ENCODE results near the gene PLIN4. TPM values are rescaled to one million over a fixed set of nuclear protein-coding genes. Genes with fewer than 3 reads are reported as not detected.
A peak's percentile ranks its signal among the peaks of the same experiment; 100 is the strongest.

The PLIN4 gene
- total RNA-seq, 1 donor: 0.90 TPM

DNA sequence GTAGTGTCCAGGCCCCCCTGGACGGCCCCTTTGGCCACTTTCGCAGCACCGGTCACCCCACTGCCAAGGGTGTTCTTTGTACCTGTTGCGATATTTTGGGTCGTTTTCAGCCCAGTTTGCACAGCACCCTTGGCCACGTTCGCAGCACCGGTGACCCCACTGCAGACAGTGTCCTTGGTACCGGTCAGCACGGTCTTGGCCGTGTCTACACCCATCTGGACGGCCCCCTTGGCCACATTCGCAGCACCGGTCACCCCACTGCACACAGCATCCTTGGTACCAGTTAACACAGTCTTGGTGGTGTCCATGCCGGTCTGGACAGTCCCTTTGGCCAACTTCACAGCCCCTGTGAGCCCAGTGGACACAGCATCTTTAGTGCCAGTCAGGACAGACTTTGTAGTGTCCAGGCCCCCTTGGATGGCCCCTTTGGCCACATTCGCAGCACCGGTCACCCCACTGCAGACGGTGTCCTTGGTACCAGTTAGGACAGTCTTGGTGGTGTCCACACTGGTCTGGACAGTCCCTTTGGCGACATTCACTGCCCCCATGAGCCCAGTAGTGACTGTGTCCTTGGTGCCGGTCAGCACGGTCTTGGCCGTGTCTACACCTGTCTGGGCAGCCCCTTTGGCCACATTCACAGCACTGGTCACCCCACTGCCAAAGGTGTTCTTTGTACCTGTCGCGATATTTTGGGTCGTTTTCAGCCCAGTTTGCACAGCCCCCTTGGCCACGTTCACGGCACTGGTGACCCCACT is 6.8 kb downstream of the PLIN4 start:
- TF ChIP-seq, protein P1, sequence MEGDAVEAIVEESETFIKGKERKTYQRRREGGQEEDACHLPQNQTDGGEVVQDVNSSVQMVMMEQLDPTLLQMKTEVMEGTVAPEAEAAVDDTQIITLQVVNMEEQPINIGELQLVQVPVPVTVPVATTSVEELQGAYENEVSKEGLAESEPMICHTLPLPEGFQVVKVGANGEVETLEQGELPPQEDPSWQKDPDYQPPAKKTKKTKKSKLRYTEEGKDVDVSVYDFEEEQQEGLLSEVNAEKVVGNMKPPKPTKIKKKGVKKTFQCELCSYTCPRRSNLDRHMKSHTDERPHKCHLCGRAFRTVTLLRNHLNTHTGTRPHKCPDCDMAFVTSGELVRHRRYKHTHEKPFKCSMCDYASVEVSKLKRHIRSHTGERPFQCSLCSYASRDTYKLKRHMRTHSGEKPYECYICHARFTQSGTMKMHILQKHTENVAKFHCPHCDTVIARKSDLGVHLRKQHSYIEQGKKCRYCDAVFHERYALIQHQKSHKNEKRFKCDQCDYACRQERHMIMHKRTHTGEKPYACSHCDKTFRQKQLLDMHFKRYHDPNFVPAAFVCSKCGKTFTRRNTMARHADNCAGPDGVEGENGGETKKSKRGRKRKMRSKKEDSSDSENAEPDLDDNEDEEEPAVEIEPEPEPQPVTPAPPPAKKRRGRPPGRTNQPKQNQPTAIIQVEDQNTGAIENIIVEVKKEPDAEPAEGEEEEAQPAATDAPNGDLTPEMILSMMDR (IDR thresholded peaks at IDR 0.05; ENCODE audit: insufficient read depth, low read length): no peak
- H3K4me3 ChIP-seq (ENCODE audit: low read depth, low read length): no peak overlapping the region
- no peak for DNase-seq (ENCODE audit: low read depth)

DNA sequence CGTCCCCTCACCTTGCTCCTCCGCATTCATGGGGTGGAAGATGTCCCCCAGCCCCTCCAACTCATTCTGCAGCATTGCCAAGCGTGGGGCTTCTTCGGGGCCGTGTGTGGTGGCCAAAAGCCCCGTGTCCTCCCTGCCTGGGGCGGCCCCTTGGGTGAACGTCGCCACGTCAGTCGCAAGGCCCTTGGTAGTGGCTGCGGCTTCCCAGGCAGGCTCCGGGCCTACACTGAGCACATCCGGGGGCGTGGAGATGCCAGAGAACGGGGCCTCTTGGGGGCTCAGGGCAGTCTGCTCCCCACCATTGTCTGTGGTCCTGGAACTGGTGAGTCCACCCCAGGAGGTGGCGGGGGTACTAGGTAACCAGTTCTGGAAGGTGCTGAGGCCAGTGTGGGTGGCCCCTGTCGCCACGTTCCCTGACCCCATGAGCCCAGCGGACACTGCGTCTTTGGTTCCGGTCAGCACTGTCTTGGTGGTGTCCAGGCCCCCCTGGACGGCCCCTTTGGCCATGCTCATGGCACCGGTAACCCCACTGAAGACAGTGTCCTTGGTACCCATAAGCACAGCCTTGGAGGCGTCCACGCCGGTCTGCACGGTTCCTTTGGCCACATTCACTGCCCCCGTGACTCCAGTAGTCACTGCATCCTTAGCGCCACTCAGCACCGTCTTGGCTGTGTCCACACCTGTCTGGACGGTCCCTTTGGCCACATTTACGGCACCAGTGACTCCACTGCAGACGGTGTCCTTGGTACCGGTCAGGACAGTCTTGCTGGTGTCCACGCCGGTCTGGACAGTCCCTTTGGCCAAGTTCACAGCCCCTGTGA is 7.6 kb downstream of the PLIN4 start:
- H3K4me3 ChIP-seq (ENCODE audit: low read depth, low read length): no peak overlapping the region
- TF ChIP-seq, protein P1 (IDR thresholded peaks at IDR 0.05; ENCODE audit: insufficient read depth, low read length): no peak
- DNase-seq (ENCODE audit: low read depth): no peak

- H3K4me3 ChIP-seq (ENCODE audit: low read depth, low read length): no peak overlapping the region
- DNase-seq (ENCODE audit: low read depth): no peak
- TF ChIP-seq, protein P1 (IDR thresholded peaks at IDR 0.05; ENCODE audit: insufficient read depth, low read length): no peak
Observed at GRCh38 chr19:4508698-4509097, 9.6 kb downstream of the PLIN4 start.

GRCh38 chr19:4507804-4508203 is 10.5 kb downstream of the PLIN4 start:
- no peak for DNase-seq (ENCODE audit: low read depth)
- TF ChIP-seq, protein P1 (IDR thresholded peaks at IDR 0.05; ENCODE audit: insufficient read depth, low read length): no peak
- H3K4me3 ChIP-seq (ENCODE audit: low read depth, low read length): no peak overlapping the region

- no peak for DNase-seq (ENCODE audit: low read depth)
- TF ChIP-seq, protein P1 (IDR thresholded peaks at IDR 0.05; ENCODE audit: insufficient read depth, low read length): no peak
- no peak overlapping the region for H3K4me3 ChIP-seq (ENCODE audit: low read depth, low read length)
Observed at GRCh38 chr19:4507150-4507452, 11.2 kb downstream of the PLIN4 start.

DNA sequence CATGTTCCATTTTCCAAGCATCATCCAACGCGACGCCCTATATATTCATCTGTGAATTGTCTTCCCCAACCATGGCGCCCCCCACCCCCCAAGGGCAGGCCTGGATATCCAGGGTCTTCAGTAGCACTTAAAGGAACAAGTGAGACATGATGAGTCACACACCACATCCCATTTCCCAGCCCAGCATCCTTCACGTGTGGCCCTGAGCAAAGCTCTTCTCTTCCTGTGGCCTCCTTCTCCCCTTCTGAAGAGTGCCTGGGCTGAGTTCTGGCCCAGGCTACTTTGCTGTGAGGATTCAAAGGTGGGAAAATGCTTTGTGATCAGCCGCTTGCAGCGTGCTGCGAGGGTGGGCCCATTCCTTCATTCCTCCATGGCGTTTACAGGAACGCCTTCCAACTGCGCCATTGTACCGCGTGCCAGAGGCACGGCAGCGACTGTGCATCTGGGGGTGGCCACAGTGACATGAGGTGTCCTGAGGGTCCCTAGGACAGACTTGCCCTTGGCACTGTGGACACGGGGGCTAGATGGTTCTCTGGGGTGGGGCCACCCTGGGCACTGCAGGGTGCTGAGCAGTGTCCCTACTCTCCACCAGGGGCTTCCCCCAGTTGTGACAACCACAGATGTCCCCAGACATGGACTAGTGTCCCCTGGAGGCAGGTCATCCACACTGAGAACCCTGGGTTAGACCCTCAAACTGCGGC is 11.7 kb downstream of the PLIN4 start:
- H3K4me3 ChIP-seq (ENCODE audit: low read depth, low read length): no peak overlapping the region
- TF ChIP-seq, protein P1 (IDR thresholded peaks at IDR 0.05; ENCODE audit: insufficient read depth, low read length): no peak
- DNase-seq (ENCODE audit: low read depth): peak; percentile 31
